GM23338 (cell line): ENCODE results near the gene GFOD1. TPM values are rescaled to one million over a fixed set of nuclear protein-coding genes. Genes with fewer than 3 reads are reported as not detected.

ENCODE experiments used
- ATAC-seq: fragments of 200-7000 bp; cut with Tn5 transposase; 3 replicates; pipeline ENCODE4 v1.9.1; 2020
- DNase-seq: peaks from one replicate; pipeline ENCODE4 v3.0.0-alpha.2; 2015; ENCODE audit warnings: low spot score
- H2AFZ ChIP-seq: fragments of 200-600 bp; sonication (generic); 2 replicates; pipeline ENCODE4 v1.8.0; 2016; ENCODE audit warnings: antibody characterized with exemption, mild to moderate bottlenecking, moderate library complexity
- H3F3A ChIP-seq: fragments of 200-600 bp; sonication (generic); replicated peaks from 2 replicates; pipeline ENCODE4 v1.8.0; 2017; ENCODE audit warnings: antibody characterized with exemption, mixed run types, low read depth
- H3K27ac ChIP-seq: fragments of 200-600 bp; sonication (generic); 2 replicates; pipeline ENCODE4 v1.6.1; 2016; ENCODE audit warnings: low read depth
- H3K27me3 ChIP-seq: fragments of 200-600 bp; sonication (generic); 2 replicates; pipeline ENCODE4 v1.8.0; 2016; ENCODE audit warnings: mild to moderate bottlenecking, mixed run types, moderate library complexity; ENCODE audit not compliant: insufficient read depth
- H3K36me3 ChIP-seq: fragments of 200-600 bp; sonication (generic); 2 replicates; pipeline ENCODE4 v1.8.0; 2016; ENCODE audit warnings: mild to moderate bottlenecking; ENCODE audit not compliant: insufficient read depth
- H3K4me1 ChIP-seq: fragments of 200-600 bp; sonication (generic); 2 replicates; pipeline ENCODE4 v1.8.0; 2016; ENCODE audit warnings: mild to moderate bottlenecking, moderate library complexity; ENCODE audit not compliant: insufficient read depth
- H3K4me2 ChIP-seq: fragments of 200-600 bp; sonication (generic); 2 replicates; pipeline ENCODE4 v1.7.1; 2017; ENCODE audit warnings: mixed run types
- H3K4me3 ChIP-seq: fragments of 200-600 bp; sonication (generic); 2 replicates; pipeline ENCODE4 v1.6.1; 2016; ENCODE audit warnings: mixed run types
- H3K79me2 ChIP-seq: fragments of 200-600 bp; sonication (generic); replicated peaks from 2 replicates; pipeline ENCODE4 v1.8.0; 2017; ENCODE audit warnings: mild to moderate bottlenecking; ENCODE audit not compliant: insufficient read depth
- H3K9me2 ChIP-seq: fragments of 200-600 bp; sonication (generic); 2 replicates; pipeline ENCODE4 v1.8.0; 2017; ENCODE audit not compliant: insufficient read depth
- H4K20me1 ChIP-seq: fragments of 200-600 bp; sonication (generic); replicated peaks from 2 replicates; pipeline ENCODE4 v1.8.0; 2017; ENCODE audit warnings: mild to moderate bottlenecking; ENCODE audit not compliant: insufficient read depth
- H3K27ac Mint-ChIP-seq: 2 replicates; pipeline ENCODE4 v1.8.0; 2020; ENCODE audit warnings: inconsistent platforms, mild to moderate bottlenecking, moderate library complexity, mixed read lengths
- H3K27me3 Mint-ChIP-seq: 3 replicates; pipeline ENCODE4 v1.8.0; 2022; ENCODE audit warnings: low read depth, mild to moderate bottlenecking, moderate library complexity, mixed read lengths, inconsistent platforms; ENCODE audit not compliant: insufficient read depth, poor library complexity
- H3K36me3 Mint-ChIP-seq: 3 replicates; pipeline ENCODE4 v1.8.0; 2021; ENCODE audit warnings: low read depth, mild to moderate bottlenecking, inconsistent platforms, moderate library complexity, mixed read lengths
- H3K4me1 Mint-ChIP-seq: 3 replicates; pipeline ENCODE4 v1.8.0; 2020; ENCODE audit warnings: mild to moderate bottlenecking, inconsistent platforms, mixed read lengths
- H3K4me3 Mint-ChIP-seq: 3 replicates; pipeline ENCODE4 v1.8.0; 2021; ENCODE audit warnings: moderate library complexity, mild to moderate bottlenecking, inconsistent platforms, mixed read lengths
- H3K9me3 Mint-ChIP-seq: 3 replicates; pipeline ENCODE4 v1.8.0; 2020; ENCODE audit warnings: moderate library complexity, mild to moderate bottlenecking, inconsistent platforms, mixed read lengths
- CREB1 ChIP-seq: fragments of 250-450 bp; sonication (Bioruptor Pico); IDR thresholded peaks from 2 replicates; pipeline ENCODE4 v1.5.0; 2020; ENCODE audit warnings: low read depth, mild to moderate bottlenecking, moderate library complexity
- EZH2 ChIP-seq: fragments of 200-600 bp; sonication (generic); IDR thresholded peaks from one replicate; pipeline ENCODE4 v1.8.0; 2017; ENCODE audit warnings: antibody characterized with exemption, mild to moderate bottlenecking, low read depth; ENCODE audit not compliant: unreplicated experiment
- EZH2phosphoT487 ChIP-seq: fragments of 200-600 bp; sonication (generic); IDR thresholded peaks from one replicate; pipeline ENCODE4 v1.8.1; 2018; ENCODE audit warnings: antibody characterized with exemption; ENCODE audit not compliant: unreplicated experiment
- JUNB ChIP-seq: IDR thresholded peaks from one replicate; pipeline ENCODE4 v1.6.1; 2016; ENCODE audit warnings: antibody characterized with exemption; ENCODE audit not compliant: unreplicated experiment
- NANOG ChIP-seq: IDR thresholded peaks from 2 replicates; pipeline ENCODE4 v1.6.1; 2016; ENCODE audit warnings: antibody characterized with exemption, borderline replicate concordance
- STAT1 ChIP-seq: IDR thresholded peaks from one replicate; pipeline ENCODE4 v1.6.1; 2016; ENCODE audit warnings: antibody characterized with exemption; ENCODE audit not compliant: unreplicated experiment
- ZNF114 ChIP-seq: fragments of 250-450 bp; sonication (Bioruptor Pico); IDR thresholded peaks from 2 replicates; pipeline ENCODE4 v1.5.0; 2020; ENCODE audit warnings: mild to moderate bottlenecking, moderate library complexity
- polyA plus RNA-seq: library from polyadenylated mRNA; unstranded; fragments of >200 nt; fragmentation: Nextera tagmentation; extraction: Ambion mirVana; gene quantifications from 2 replicates; pipeline ENCODE4 v1.2.1, GENCODE V29; 2016
- total RNA-seq: library from RNA; depleted of rRNA; stranded (reverse); fragments of >200 nt; shearing (Covaris generic); gene quantifications from 2 replicates; pipeline ENCODE4 v1.2.3, GENCODE V29; 2014
- TF ChIP-seq, protein P1 (sequence below): IDR thresholded peaks from 2 replicates; pipeline ENCODE4 v1.6.1; 2016; ENCODE audit warnings: antibody characterized with exemption
- TF ChIP-seq, protein P2 (sequence below): fragments of 250-450 bp; sonication (Bioruptor Pico); IDR thresholded peaks from 2 replicates; pipeline ENCODE4 v1.5.0; 2020; ENCODE audit warnings: mild to moderate bottlenecking, moderate library complexity
- TF ChIP-seq, protein P3 (sequence below): IDR thresholded peaks from one replicate; pipeline ENCODE4 v1.6.1; 2018; ENCODE audit warnings: antibody characterized with exemption; ENCODE audit not compliant: unreplicated experiment

Gene GFOD1
- total and polyA plus RNA-seq, 2 experiments from 2014 or later, result 4.9 to 12.8 TPM

DNA sequence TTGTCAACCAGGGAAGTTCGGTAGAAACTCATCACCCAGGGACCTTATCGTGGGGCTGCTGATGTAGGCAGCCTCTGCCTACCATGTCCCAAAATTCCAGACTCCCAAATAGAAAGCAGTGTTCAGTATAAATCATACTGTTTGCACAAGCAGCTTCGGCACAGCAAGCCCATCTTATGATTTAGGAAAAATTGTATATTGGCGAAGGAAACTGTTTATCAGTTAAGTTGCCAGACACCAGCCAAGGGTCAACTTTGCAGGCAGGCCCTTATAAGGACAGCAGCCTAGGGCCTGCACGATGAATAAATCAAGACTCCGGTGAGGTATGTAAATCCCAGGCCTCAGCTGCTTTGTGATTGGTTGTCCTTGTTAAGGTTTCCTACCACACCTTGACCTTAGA lies 36.8 kb downstream of the GFOD1 start:
- 0 out of 3 replicates have a peak, but pooled peaks cover 3% of the 10 kb centered on the region for H3K9me3 Mint-ChIP-seq
- peak; percentile 54; the same call in 2 of the 3 replicates for ATAC-seq
- H3K4me1 Mint-ChIP-seq, result peaks cover 40% of the 10 kb centered on the region
- DNase-seq, result no peak
- peaks cover 9% of the 10 kb centered on the region; the same call in 1 of the 2 replicates for H3K4me1 ChIP-seq
- H4K20me1 ChIP-seq, result no peaks in the 10 kb centered on the region; the same call in 1 of the 2 replicates
- H2AFZ ChIP-seq, result no peak overlapping the region
- peaks cover 7% of the 10 kb centered on the region for H3K27me3 Mint-ChIP-seq
- peaks cover 4% of the 10 kb centered on the region; the same call in 1 of the 2 replicates for H3K9me2 ChIP-seq
- H3K4me2 ChIP-seq, result no peak overlapping the region
- no peaks in the 10 kb centered on the region for H3F3A ChIP-seq
- H3K4me3 ChIP-seq, result no peak overlapping the region
- no peak overlapping the region for H3K27ac ChIP-seq
- no peaks in the 10 kb centered on the region for H3K27me3 ChIP-seq
- H3K4me3 Mint-ChIP-seq, result no peak overlapping the region
- H3K36me3 Mint-ChIP-seq, result peaks cover 11% of the 10 kb centered on the region
- H3K79me2 ChIP-seq, result no peaks in the 10 kb centered on the region
- TF ChIP-seq ZNF114 (CRISPR knock-in tag), result no peak
- TF ChIP-seq, protein P1, sequence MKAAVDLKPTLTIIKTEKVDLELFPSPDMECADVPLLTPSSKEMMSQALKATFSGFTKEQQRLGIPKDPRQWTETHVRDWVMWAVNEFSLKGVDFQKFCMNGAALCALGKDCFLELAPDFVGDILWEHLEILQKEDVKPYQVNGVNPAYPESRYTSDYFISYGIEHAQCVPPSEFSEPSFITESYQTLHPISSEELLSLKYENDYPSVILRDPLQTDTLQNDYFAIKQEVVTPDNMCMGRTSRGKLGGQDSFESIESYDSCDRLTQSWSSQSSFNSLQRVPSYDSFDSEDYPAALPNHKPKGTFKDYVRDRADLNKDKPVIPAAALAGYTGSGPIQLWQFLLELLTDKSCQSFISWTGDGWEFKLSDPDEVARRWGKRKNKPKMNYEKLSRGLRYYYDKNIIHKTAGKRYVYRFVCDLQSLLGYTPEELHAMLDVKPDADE, result no peak
- no peak for TF ChIP-seq JUNB
- no peak for TF ChIP-seq NANOG
- TF ChIP-seq, protein P2, sequence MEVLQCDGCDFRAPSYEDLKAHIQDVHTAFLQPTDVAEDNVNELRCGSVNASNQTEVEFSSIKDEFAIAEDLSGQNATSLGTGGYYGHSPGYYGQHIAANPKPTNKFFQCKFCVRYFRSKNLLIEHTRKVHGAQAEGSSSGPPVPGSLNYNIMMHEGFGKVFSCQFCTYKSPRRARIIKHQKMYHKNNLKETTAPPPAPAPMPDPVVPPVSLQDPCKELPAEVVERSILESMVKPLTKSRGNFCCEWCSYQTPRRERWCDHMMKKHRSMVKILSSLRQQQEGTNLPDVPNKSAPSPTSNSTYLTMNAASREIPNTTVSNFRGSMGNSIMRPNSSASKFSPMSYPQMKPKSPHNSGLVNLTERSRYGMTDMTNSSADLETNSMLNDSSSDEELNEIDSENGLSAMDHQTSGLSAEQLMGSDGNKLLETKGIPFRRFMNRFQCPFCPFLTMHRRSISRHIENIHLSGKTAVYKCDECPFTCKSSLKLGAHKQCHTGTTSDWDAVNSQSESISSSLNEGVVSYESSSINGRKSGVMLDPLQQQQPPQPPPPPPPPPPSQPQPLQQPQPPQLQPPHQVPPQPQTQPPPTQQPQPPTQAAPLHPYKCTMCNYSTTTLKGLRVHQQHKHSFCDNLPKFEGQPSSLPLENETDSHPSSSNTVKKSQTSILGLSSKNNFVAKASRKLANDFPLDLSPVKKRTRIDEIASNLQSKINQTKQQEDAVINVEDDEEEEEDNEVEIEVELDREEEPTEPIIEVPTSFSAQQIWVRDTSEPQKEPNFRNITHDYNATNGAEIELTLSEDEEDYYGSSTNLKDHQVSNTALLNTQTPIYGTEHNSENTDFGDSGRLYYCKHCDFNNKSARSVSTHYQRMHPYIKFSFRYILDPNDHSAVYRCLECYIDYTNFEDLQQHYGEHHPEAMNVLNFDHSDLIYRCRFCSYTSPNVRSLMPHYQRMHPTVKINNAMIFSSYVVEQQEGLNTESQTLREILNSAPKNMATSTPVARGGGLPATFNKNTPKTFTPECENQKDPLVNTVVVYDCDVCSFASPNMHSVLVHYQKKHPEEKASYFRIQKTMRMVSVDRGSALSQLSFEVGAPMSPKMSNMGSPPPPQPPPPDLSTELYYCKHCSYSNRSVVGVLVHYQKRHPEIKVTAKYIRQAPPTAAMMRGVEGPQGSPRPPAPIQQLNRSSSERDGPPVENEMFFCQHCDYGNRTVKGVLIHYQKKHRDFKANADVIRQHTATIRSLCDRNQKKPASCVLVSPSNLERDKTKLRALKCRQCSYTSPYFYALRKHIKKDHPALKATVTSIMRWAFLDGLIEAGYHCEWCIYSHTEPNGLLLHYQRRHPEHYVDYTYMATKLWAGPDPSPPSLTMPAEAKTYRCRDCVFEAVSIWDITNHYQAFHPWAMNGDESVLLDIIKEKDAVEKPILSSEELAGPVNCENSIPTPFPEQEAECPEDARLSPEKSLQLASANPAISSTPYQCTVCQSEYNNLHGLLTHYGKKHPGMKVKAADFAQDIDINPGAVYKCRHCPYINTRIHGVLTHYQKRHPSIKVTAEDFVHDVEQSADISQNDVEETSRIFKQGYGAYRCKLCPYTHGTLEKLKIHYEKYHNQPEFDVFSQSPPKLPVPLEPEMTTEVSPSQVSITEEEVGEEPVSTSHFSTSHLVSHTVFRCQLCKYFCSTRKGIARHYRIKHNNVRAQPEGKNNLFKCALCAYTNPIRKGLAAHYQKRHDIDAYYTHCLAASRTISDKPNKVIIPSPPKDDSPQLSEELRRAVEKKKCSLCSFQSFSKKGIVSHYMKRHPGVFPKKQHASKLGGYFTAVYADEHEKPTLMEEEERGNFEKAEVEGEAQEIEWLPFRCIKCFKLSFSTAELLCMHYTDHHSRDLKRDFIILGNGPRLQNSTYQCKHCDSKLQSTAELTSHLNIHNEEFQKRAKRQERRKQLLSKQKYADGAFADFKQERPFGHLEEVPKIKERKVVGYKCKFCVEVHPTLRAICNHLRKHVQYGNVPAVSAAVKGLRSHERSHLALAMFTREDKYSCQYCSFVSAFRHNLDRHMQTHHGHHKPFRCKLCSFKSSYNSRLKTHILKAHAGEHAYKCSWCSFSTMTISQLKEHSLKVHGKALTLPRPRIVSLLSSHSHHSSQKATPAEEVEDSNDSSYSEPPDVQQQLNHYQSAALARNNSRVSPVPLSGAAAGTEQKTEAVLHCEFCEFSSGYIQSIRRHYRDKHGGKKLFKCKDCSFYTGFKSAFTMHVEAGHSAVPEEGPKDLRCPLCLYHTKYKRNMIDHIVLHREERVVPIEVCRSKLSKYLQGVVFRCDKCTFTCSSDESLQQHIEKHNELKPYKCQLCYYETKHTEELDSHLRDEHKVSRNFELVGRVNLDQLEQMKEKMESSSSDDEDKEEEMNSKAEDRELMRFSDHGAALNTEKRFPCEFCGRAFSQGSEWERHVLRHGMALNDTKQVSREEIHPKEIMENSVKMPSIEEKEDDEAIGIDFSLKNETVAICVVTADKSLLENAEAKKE (CRISPR knock-in tag), result no peak
- TF ChIP-seq CREB1, result no peak
- no peak for TF ChIP-seq EZH2
- TF ChIP-seq, protein P3, sequence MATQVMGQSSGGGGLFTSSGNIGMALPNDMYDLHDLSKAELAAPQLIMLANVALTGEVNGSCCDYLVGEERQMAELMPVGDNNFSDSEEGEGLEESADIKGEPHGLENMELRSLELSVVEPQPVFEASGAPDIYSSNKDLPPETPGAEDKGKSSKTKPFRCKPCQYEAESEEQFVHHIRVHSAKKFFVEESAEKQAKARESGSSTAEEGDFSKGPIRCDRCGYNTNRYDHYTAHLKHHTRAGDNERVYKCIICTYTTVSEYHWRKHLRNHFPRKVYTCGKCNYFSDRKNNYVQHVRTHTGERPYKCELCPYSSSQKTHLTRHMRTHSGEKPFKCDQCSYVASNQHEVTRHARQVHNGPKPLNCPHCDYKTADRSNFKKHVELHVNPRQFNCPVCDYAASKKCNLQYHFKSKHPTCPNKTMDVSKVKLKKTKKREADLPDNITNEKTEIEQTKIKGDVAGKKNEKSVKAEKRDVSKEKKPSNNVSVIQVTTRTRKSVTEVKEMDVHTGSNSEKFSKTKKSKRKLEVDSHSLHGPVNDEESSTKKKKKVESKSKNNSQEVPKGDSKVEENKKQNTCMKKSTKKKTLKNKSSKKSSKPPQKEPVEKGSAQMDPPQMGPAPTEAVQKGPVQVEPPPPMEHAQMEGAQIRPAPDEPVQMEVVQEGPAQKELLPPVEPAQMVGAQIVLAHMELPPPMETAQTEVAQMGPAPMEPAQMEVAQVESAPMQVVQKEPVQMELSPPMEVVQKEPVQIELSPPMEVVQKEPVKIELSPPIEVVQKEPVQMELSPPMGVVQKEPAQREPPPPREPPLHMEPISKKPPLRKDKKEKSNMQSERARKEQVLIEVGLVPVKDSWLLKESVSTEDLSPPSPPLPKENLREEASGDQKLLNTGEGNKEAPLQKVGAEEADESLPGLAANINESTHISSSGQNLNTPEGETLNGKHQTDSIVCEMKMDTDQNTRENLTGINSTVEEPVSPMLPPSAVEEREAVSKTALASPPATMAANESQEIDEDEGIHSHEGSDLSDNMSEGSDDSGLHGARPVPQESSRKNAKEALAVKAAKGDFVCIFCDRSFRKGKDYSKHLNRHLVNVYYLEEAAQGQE, result no peak
- no peak for TF ChIP-seq EZH2phosphoT487
- no peak for TF ChIP-seq STAT1
- H3K36me3 ChIP-seq, result no peaks in the 10 kb centered on the region
- H3K27ac Mint-ChIP-seq, result no peak overlapping the region
